CD4-positive, alpha-beta T cell treated with Interferon gamma for 1 hour (primary cell): Measurements from ENCODE around the gene CEBPA.
"Not testable (repeated sequence)": the region's sequence is repeated elsewhere in the genome, so short reads cannot be mapped to it uniquely, and the experiment has no call there.

Source experiments
- DNase-seq: peaks from one replicate; pipeline ENCODE4 v3.0.0-alpha.2; 2020

The CEBPA gene

DNA sequence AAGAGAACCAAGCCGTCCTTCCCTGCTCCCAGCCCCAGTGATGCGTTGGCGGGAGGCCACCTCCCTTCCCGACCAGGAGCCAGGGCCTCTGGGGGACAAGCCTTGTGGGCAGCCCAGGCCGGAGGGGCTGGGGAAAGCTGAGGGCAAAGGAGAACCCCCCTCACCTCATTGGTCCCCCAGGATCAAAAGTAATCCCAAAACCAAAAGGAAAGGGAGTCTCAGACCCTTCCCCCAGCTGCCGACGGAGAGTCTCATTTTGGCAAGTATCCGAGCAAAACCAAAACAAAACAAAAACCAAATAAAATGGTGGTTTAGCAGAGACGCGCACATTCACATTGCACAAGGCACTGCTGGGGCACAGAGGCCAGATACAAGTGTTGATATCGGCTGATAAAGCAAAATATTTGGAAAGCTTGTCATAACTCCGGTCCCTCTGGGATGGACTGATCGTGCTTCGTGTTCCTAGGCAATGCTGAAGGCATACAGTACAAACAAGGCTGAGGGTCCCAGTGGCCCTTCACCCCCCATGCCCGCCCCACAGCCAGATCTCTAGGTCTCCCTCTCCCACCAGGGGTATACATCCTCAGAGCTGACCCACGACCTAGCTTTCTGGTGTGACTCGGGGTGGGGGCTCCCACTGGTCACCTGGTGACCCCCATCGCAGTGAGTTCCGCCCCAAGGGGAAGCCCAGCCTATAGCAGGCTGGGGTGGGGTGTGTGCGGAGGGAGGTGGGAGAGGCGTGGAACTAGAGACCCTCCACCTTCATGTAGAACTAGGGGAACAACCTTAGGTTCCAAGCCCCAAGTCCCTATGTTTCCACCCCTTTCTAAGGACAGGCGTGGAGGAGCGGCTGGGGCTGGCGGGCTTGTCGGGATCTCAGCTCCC lies 2.1 kb downstream of the CEBPA start:
- no peak for DNase-seq

DNA sequence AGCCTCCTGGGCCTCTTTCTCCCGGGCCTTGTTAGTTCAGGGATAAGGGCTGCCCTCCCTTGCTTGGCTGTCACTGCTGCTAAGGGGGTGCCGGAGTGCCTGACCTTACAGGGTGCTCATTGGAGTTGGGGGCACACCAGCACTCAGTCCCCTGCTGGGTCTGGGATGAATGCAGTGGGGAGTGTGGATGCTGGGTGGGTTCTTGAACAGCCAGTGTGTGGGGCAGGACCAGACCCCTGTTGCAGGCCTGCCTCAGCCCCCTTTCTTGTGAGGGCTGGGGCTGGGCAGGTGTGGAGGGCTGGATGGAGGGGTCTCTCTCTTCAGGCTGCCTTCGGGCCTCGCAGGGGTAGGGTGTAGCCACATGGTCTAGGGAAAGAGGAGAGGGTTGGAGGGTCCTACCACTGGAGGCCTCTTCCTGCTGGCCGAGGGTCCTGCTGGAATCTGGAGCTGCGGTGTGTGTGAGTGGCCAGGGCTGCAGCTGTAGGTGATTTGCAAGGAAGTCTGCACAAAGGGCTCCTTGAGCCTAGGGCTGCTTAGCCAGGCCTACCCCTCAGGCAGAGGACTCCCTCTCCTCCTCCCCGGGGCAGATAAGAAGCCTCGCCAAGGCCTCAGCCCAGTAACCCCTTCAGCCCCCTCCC lies 3.2 kb downstream of the CEBPA start:
- DNase-seq, result no peak

DNA sequence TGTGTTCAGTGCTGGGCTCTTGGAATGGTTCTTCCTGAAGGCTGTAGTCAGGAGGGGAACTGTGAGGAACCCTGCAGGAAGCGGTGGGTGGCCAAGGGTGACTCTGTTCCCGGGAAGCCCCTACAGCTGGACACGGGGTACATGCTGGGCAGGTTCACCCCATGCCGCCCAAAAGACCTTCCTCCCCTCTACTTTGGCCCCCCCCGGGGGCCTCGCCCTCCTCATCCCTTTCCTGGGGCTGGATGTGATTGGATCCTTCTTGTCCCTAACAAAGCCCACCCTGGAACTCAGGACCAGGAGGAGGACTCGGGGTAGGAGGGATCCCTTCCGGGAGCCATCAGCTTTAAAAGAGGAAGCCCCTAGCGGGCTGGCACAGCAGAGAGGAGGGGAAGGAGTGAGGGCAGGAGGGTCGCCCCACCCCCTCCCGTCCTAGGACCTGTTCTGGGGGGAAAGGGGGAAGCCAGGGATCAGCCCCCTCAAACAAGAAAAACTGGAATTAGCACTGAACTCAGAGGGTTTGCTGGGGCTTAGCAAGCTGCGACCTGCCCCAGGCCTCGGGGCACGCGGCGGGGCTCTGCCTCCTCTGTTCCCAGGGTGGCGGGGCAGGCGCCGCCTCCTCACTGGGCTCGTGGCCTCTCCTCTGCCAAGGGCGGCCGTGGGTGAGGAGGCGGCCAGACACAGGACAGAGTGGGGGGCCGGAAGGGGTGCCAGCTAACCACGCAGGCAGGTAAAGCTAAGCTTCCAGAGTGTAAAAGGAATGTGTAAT lies 4.0 kb downstream of the CEBPA start:
- no peak for DNase-seq

DNA sequence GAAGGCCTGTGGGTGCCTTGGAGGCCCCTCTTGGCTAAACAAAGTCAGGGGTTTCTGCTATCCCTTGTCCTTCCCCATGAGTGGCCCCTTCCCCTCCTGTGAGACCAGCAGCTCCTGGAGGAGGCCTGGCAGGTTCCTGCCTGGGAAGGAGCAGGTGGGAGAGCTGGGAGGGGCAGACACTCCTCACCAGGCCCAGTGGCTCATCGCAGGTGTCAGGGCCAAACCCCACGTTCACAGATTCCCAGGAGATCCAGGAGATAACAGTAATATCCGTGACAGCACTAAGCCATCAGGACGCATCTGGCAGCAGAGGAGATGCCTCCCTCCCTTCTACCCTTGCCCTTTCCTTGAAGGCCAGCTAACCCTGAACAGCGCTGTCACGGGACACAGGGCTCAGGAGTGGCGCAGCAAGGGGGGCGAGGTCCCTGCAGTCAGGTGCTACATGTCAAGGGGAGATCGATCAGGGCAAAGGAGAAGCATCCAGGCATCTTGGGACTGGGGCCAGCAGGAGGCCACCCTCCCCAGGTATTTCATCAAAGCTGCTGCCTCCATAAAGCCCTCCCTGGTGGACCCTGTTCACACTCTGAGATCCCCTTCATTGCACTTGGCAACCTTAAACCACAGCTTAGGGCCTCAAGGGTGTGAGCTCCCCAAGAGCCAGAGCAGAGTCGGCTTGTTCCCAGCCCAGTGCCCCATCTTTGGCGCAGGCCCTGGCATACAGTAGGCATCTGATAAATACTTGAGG lies 4.8 kb downstream of the CEBPA start:
- DNase-seq, result no peak

DNA sequence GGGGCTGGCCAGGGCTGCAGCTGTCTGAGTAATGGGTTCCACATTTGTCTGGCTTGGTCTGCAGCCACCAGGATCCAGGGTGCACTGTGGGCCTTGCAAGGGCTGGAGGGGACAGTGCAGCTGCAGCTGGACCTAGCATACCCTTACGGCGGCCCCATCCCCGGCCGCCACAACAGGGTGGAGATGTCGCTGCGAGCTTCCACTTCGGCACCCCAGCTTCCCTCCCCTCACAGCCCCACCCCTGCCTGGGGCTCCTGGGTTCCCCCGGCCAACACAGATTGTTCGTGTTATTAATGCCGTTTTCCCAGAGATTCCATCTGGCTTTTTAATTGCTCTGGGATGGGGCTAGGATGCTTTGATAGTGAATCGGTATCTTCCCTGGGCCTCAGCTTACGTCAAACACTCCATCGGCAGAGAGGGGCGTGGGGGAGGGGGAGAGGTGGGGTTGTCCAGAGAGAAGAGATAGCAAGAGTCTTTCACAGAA lies 5.8 kb downstream of the CEBPA start:
- DNase-seq, result no peak

DNA sequence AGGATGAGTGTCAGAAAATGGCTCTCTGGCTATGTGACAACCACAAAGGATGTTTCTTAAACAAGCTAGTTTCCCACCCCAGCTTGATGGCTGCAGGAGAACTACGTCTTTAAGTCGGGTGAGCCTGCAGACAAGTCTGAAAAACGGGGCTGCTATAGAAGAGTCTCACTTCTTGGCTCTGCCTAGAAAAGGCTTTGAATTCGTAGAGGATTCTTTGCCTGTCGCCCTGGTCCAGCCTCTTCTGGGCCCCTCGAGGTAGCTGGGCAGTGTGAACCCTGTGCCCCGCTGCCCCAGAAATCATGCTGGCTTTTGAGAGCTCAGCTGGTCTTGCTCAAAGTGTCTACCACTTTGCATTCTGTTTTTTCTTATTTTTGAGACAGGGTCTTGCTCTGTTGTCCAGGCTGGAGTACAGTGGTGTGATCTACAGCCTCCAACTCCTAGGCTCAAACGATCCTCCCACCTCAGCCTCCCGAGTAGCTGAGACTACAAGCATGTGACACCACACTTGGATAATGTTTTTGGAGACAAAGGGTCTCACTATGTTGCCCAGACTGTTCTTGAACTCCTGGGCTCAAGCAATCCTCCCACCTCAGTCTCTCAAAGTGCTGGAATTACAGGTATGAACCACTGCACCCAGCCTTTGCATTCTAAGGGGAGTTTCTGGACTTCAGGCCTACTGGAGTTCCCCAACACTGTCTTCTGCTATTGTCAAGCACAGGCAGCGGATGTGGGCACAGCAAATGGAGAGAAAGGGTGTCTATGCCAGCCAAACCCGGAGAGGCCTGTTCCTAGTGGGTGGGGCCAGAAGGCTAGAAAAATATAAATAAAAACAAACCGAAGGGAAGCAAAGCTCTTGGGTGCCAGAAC lies 6.5 kb downstream of the CEBPA start:
- no peak for DNase-seq

DNA sequence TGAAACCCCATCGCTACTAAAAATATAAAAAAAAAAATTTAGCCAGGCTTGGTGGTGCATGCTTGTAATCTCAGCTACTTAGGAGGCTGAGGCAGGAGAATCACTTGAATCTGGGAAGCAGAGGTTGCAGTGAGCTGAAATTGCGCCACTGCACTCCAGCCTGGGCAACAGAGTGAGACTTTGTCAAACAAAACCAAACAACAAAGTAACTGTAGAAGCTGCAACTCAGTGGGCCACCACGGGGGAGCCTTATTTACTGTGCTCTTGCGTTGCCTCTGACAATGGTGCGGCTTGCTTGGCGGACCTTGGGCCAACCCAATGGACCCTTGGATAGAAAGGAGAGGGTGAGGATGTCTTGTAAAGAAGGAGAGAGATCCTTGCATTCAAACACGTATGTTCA lies 7.3 kb downstream of the CEBPA start:
- DNase-seq, result not testable (repeated sequence)

DNA sequence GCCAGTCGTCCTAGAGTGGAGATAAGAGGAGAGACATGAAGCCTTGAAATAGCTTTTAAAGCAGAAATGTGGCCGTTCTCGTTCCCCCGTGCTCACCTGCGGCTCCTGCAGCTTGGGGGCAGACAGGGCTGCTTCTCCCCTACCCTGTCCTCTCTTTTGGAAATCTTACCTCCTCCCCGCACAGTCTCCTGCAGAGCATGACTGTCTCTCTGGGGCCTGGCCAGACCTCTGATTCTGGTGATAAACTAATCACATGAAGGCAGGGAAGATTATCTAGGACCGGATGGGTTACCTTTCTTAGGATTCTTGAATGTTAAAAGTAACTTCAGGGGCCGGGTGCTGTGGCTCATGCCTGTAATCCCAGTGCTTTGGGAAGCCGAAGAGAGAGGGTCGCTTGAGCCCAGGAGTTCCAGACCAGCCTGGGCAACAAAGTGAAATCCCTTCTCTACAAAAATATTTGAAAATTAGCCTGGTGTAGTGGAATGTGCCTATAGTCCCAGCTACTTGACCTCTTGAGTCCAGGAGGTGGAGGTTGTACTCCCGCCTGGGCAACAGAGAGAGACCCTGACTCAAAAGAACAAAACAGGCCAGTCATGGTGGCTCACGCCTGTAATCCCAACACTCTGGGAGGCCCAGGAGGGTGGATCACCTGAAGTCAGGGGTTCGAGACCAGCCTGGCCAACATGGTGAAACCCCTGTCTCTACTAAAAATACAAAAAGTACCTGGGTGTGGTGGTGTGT lies 8.1 kb downstream of the CEBPA start:
- no peak for DNase-seq

DNA sequence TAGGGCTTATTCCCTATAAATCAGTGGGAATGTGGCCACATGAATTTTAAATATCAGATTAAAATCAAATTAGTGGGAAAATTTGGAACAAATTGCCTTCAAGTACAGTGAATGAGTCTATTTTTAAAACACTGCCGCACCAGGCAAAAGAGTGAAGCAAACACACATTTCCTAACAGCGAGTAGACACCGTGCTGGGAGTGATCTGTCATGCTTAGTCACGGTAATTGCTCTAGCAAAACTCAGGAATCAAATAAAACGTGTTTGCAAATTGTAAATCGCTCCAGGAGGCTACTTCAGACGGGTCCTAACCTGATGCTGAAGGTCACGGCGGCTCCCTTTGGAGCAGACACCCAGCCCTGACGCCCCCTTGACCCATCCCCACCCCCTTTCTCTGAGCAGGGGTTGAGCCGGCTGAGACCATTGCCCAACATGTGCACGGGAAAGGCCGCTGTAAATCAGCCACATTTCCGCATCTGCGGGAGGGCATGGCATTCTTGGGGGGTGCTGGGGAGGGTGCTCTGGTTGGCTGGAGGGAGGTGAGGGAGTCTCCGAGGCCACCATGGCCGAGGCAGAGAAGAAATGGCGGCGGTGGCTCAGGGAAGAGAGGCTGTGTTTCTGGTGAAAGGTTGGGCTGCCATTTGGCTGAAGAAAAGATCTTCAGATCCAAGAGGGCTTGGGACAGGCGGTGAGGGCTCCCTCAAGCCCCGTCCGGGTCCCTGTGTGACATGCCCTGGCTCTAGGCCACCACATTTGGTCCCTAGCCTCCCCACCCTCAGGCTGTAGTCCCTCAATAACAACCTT lies 8.9 kb downstream of the CEBPA start:
- peak; percentile 17 for DNase-seq

DNA sequence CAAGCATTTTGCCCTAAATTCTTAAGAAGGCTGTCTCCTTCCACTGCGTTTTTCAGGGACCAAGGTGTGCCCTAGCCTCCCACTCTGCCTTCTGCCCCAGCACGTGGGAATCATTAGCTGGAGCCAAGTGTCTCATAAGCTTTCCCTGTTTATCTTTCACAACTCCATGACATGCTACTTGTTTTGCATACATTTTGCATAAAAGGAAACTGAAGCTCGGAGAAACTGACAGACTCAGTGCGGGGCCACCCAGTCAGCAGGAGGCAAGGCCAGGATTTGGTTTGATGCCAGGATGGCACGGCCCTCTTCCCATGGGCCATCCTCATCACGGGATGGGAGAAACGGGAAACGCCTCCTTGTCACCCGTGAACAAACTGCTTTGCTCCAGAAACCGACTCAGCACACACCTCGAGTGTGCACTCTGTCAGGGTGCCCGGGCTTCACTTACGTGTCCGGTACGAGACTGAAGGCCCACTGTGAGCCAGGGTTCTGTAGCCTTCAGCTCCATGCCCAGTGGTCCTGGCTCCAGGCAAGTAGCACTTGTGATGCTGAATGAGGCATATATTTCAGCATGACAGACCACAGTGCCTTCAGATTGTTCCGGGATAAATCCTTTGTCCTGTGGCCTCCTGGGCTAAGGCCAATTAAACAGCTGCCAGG lies 9.6 kb downstream of the CEBPA start:
- DNase-seq, result no peak

DNA sequence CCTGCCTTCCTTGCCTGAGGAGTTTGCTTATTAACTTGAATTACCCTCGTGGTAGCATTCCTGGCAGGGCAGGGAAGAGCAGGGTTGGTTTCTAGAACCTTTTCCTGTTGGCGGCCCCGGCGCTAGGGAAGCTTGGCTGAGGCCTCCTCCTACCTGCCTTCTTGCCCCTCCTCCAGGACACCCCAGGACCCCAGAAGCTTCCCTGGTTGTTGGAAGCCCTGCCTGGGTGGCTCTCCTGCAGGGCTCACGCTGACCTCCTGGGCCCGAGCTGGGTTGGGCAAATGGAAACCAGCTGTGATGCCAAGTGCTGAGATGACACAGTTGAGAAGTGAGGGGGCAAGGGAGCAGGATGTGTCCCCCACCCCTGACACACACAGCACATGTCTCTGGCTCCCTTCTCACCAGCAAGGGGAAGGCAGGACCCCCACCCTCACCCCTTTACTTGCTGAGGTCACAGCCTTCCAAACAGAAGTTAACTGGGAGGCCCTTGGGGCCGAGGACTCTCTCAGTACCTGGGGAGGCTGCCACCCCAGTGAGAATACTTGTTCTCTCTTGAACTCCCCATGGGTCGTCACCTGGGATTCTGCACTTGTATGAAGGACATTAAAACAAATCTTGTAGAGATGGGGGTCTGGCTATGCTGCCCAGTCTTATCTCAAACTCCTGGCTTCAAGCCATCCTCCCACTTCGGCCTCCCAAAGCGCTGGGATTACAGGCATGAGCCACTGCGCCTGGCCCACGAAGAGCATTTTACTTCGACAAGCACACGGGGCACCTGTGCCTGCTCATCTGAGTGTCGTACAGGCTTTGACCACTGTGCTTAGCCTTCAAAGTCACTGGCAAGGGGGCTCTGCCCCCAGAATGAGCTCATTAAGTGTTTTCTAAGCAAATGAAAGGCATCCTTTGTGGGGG lies 10.5 kb downstream of the CEBPA start:
- DNase-seq, result no peak

DNA sequence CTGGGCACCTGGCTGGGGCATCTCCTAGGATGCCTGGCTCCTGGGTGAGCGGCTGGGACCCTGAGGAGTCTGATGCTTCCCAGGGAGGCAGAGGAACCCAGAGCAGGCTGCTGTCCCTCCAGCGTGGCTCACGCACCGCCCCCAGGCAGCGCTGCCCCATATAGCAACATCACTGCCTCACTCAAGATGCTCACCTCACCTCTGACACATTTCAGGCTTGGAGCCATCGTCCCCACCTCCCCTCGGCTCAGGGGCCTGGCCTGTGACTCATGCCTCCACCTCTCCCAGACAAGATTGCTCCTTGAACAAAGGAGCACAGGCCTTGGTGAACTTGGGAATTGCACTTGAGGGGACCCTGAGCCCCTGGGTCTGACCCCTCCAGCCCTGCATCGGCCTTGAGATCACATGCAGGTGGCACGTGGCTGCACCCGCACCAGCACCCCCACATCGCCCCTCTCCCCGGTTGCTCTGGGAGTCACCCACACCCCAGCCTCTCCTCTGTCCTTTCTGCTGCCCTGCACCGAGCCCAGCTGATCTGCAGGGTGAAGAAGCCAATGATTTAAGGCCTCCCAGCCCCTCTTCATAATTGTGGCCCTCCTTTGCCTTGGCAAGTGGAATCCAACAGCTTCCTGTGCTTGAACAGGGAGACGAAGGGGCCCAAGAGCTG lies 11.2 kb downstream of the CEBPA start:
- DNase-seq, result no peak

DNA sequence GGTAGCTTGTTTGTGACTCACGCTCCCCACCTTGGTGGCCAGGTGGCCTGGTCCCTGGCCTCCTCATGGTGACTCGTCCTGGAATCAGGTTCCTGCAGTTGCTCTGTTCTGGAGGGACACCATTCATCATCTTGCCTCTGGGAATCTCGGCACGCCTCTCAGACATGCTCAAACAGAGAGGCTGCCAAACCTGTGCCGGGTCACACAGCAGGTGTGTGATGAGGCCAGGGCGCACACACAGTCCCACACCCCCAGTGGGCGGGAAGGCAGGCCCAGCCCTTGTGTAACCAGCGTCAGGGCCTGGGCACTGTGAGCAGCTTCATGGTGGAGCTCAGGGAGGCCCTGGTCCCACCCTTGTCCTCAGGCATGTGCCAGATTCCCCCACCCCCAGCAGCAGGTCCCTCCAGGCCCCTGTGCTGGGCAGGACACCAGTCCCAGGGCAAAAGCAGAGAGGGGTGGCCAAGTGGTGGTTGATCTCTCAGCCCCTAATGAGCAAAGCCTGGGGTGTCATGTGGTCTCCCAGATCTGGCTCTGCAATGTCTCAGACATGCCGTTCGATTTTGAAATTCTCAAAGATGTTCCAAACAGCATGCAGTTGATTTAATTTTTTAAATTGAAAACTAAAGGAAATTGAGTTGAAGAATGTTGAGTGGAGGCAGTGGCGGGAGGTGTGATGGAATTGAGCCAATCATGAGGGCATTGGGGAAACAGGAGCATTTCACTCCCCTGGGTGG lies 12.1 kb downstream of the CEBPA start:
- no peak for DNase-seq

DNA sequence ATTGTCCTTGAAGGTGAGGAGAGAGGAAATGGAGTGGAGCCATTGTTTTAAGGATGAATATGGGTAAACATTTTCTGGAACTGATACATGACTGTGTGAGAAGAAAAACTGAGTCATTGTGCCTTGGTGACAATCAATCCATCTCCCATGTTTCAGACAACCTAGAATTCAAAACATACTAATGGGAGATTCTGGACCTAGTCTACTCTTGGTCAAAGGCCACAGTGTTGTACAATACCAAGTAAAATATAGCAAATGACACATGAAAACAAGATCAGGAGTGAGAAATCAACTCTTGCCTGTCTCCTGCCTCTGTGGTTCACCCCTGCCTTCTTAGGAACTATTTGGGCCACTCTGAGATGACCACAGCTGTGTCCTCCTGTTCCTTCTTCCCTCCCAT lies 13.1 kb downstream of the CEBPA start:
- no peak for DNase-seq

DNA sequence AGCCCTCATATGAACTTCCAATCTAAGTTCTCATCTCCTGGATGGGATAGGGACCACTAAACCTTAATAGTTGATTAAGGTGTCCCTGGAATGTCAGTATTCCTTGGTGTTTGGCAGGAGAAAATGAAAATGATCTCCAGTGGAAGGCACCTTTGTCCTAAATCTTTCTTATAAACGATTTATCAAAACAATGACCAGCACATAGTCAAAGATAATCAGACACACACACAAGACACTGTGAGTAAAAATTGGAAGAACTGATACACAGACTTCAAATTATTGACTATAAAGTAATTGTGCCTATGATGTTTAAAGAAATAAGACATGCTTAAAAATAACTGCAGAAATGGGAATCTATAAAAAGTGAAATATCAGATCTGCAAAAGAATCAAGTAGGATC lies 13.7 kb downstream of the CEBPA start:
- no peak for DNase-seq

DNA sequence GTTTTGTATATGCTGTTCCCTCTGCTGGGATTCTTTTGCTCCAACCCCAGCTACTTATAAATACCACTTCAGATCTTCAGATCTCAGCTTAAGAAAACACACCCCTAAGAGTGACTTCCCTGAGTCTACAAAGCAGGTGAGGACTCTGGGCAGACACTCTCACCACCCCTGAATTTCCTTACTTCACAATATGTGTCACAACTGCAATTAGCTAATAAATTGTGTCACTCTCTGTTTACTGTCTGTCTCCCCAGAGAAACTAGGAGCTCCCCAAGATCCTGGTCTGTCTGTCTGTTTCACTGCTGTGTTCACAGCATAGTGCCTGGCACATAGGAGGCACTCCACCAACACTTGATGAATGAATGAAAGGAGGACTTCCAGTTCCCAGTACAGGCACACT lies 14.4 kb downstream of the CEBPA start:
- DNase-seq, result no peak

DNA sequence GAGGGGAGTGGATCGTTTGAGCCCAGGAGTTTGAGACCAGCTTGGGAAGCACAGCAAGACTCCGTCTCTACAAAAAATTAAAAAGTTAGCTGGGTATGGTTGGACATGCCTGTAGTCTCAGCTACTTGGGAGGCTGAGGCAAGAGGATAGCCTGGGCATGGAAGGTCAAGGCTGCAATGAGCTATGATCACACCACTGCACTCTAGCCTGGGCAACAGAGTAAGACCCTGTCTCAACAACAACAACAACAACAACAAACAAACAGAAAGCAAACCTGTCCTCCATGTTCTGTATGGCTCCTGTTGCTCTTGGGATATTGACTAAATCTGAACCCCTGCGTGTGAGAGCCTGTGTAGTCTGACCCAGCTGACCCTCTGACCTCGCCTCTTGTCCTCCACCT lies 14.9 kb downstream of the CEBPA start:
- DNase-seq, result no peak
